Neural cell (in vitro differentiated cells): Measurements from ENCODE around the gene SLC52A1.

Experiments
- EP300 ChIP-seq: fragments of 450-650 bp; conservative IDR thresholded peaks from 2 replicates; pipeline ENCODE4 v1.6.1; 2014; ENCODE audit warnings: antibody characterized with exemption, mild to moderate bottlenecking, moderate library complexity; ENCODE audit not compliant: poor library complexity, severe bottlenecking
- EZH2 ChIP-seq: fragments of 200-600, 300-800 bp; shearing (Covaris generic), sonication (generic); IDR thresholded peaks from 2 replicates; pipeline ENCODE4 v1.6.1; 2014; ENCODE audit warnings: antibody characterized with exemption, low read length, borderline replicate concordance, mild to moderate bottlenecking; ENCODE audit not compliant: insufficient read depth, poor library complexity, severe bottlenecking
- POLR2AphosphoS5 ChIP-seq: IDR thresholded peaks from 2 replicates; pipeline ENCODE4 v1.6.1; 2012
- SMC3 ChIP-seq: fragments of 450-650 bp; conservative IDR thresholded peaks from 2 replicates; pipeline ENCODE4 v1.6.1; 2014; ENCODE audit warnings: antibody characterized with exemption, mild to moderate bottlenecking, moderate library complexity; ENCODE audit not compliant: poor library complexity
- TF ChIP-seq, protein P1 (sequence below): fragments of 450-650 bp; IDR thresholded peaks from 2 replicates; pipeline ENCODE4 v1.5.1; 2014; ENCODE audit warnings: antibody characterized with exemption, mild to moderate bottlenecking, moderate library complexity; ENCODE audit not compliant: poor library complexity, severe bottlenecking
- TF ChIP-seq, protein P2 (sequence below): IDR thresholded peaks from 2 replicates; pipeline ENCODE4 v1.6.1; 2012; ENCODE audit warnings: borderline replicate concordance

DNA sequence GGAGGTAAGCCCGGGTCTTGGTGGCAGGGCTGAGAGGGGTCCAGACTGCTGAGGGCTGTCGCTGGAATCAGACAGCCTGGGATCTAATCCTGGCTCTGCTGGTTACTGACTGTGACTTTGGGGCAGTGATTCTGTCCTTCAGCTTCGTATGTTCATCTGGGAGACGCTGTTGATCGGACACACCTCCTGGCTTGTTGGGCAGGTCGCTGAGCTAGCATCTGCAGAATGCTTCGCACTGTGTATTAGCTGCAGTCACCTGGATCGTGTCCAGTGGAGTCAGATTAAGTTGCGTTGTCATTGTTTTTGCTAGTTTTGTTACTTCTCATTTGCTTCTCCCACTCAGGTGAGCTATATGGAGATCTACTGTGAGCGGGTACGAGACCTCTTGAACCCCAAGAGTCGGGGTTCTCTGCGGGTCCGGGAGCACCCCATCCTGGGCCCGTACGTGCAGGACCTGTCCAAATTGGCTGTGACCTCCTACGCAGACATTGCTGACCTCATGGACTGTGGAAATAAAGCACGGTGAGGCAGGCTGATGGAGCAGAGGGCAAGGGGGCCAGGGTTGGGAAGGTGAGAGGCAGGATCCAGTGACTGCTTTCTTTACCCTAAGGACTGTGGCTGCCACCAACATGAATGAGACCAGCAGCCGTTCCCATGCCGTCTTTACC is 33.0 kb downstream of the SLC52A1 start:
- TF ChIP-seq, protein P1, sequence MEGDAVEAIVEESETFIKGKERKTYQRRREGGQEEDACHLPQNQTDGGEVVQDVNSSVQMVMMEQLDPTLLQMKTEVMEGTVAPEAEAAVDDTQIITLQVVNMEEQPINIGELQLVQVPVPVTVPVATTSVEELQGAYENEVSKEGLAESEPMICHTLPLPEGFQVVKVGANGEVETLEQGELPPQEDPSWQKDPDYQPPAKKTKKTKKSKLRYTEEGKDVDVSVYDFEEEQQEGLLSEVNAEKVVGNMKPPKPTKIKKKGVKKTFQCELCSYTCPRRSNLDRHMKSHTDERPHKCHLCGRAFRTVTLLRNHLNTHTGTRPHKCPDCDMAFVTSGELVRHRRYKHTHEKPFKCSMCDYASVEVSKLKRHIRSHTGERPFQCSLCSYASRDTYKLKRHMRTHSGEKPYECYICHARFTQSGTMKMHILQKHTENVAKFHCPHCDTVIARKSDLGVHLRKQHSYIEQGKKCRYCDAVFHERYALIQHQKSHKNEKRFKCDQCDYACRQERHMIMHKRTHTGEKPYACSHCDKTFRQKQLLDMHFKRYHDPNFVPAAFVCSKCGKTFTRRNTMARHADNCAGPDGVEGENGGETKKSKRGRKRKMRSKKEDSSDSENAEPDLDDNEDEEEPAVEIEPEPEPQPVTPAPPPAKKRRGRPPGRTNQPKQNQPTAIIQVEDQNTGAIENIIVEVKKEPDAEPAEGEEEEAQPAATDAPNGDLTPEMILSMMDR: no peak
- no peak for TF ChIP-seq POLR2AphosphoS5
- TF ChIP-seq SMC3: no peak
- TF ChIP-seq, protein P2, sequence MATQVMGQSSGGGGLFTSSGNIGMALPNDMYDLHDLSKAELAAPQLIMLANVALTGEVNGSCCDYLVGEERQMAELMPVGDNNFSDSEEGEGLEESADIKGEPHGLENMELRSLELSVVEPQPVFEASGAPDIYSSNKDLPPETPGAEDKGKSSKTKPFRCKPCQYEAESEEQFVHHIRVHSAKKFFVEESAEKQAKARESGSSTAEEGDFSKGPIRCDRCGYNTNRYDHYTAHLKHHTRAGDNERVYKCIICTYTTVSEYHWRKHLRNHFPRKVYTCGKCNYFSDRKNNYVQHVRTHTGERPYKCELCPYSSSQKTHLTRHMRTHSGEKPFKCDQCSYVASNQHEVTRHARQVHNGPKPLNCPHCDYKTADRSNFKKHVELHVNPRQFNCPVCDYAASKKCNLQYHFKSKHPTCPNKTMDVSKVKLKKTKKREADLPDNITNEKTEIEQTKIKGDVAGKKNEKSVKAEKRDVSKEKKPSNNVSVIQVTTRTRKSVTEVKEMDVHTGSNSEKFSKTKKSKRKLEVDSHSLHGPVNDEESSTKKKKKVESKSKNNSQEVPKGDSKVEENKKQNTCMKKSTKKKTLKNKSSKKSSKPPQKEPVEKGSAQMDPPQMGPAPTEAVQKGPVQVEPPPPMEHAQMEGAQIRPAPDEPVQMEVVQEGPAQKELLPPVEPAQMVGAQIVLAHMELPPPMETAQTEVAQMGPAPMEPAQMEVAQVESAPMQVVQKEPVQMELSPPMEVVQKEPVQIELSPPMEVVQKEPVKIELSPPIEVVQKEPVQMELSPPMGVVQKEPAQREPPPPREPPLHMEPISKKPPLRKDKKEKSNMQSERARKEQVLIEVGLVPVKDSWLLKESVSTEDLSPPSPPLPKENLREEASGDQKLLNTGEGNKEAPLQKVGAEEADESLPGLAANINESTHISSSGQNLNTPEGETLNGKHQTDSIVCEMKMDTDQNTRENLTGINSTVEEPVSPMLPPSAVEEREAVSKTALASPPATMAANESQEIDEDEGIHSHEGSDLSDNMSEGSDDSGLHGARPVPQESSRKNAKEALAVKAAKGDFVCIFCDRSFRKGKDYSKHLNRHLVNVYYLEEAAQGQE: no peak
- no peak for TF ChIP-seq EP300
- no peak for TF ChIP-seq EZH2
